Glomerular visceral epithelial cell (primary cell): ENCODE measurements around the gene C10orf67.
"Not testable (repeated sequence)": the region's sequence is repeated elsewhere in the genome, so short reads cannot be mapped to it uniquely, and the experiment has no call there.

ENCODE experiments used
- DNase-seq: peaks from one replicate; pipeline ENCODE4 v3.0.0-alpha.2; 2016; ENCODE audit errors: extremely low spot score

Gene C10orf67

DNA sequence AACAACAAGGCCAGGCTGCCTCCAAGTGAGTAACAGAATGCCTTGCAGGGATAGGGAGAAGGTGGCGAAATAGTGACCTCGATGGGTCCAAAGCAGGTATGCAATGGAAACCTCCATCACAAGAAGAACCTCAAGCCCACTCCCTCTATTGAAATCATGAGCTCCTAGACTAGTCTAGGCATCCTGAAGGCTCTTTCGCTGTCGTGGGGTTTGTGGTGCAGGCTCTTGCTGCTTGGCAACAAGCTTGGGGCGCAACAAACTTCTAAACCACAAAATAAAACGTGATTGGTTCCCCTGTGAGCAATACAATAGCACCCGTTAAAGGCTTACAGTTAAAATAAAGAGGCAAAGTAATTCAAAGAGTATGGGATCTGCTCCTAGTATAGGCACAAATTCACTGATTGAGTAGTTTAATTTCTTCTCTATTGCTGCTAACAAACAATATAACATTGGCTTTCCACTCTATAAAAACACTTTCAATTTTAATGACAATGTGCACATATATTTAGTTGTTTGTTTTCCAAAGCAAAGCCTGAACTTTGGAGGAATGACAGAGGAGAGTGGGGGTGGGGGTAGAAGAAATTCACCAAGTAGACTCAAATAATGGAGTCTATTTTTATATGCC lies 64.1 kb downstream of the C10orf67 start:
- DNase-seq: no peak

DNA sequence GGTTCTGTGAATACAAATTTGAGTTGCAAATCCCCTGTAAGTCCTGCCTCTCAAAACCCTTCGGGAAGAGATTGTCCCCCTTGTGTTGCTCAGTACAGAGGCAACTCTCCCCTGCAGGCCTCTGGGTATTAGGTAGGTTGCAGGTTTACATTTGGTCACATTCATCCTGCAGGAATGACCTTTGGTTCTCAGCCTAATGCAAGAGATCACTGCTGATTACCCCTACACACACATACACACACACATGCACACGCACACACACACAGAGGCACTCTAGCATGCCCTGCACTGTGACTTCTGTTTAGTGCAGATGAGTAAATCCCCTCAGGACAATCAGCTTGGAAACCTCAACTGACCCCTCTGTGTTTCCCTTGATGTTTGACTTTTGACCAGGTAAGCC lies 69.2 kb downstream of the C10orf67 start:
- no peak for DNase-seq

DNA sequence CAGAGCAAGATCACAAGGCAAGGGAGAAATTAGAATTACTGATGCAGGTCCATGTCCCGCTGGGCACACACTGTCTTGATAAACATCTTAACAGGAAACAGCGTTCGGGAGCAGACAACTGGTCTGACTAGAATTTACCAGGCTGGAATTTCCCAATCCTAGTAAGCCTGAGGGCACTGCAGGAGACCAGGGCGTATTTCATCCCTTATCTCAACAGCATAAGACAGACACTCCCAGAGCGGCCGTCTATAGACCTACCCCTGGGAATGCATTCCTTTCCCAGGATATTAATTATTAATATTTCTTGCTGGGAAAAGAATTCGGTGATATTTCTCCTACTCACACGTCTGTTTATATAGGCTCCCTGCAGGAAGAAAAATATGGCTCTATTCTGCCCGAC lies 70.4 kb downstream of the C10orf67 start:
- DNase-seq: not testable (repeated sequence)

DNA sequence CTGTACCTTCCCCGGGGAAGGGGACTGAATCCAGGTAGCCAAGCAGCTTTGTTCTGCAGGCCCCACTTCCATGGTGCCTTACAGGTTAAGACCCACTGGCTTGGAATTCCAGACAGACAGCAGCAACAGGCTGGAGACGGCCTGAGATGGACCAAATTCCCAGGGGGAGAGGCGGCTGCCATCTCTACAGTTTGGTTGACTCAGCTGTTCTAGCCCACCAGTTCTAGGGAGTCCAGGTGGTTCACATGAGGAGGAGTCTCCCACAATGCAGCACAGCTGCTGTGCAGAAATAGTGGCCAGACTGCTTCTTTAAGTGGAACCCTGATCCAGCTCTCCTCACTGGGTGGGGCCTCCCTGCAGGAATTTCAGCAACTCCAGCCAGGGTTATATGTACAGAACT lies 74.1 kb downstream of the C10orf67 start:
- DNase-seq: no peak

DNA sequence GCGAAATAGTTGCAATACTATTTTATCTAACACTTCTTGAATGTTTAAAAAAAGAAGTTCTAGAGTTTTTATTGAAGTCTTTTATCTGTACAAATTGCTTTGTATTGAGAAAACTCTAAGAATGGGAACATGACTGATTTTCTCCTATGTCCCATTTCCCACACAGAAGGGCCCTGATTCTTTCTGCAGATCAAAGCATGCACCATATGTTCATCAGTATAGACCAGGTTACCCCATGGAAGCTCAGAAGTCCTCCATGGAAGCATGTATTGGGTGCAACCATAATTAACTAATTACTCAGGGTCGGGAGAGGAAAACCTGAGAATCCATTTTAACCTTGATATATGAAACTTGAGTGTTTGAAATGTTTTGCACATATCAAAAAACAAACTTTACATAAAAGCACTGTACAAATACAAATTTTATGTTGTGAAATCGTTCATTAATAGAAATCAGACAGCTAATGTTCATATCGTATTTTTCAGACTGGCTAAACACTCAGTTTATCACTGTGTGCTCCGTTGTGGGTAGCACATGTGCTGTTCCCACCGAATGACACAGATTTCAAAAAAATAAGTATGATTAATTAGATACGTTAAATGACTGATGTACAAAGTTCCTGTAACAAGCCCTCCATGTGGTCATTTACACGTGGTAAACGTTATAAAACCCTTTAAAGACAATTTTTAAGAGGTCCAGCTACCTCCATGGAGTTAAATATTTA lies 81.0 kb downstream of the C10orf67 start:
- no peak for DNase-seq

DNA sequence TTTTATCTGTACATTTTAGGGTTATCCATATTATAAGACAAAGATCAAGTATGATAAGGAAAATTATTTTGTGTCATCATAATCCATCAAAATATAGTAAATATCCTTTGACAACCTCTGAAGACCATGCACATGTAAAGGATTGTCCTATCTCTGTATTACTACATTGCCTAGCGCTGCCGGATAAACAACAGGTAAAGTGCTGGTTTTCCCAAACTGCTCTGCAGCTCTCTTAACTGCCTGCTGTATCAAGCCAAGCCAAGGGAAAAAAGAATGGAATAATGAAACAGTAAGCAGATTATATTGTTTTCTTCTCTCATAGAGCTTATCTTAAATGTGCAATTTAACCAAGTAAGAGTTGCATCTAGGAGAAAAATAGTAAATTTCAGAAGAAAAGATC lies 81.7 kb downstream of the C10orf67 start:
- DNase-seq: no peak

DNA sequence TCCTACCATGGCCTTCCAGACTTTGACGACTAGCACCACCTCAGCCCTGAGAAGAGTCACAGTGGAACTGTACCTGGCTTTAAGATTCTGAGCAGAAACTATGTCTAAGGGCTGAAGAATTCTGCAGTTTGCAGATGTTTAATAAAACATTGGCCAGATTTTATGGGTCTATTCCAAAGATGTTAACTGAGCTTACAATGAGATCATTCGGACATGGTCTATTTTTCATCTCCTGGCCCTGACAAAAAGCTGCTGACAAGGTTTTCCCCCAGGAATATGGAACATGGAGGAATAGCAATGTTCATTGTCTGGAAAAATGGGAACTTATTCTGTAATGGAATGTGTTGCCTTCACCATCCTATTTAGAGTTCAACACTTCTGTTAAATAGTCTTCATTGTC lies 86.1 kb downstream of the C10orf67 start:
- DNase-seq: no peak

DNA sequence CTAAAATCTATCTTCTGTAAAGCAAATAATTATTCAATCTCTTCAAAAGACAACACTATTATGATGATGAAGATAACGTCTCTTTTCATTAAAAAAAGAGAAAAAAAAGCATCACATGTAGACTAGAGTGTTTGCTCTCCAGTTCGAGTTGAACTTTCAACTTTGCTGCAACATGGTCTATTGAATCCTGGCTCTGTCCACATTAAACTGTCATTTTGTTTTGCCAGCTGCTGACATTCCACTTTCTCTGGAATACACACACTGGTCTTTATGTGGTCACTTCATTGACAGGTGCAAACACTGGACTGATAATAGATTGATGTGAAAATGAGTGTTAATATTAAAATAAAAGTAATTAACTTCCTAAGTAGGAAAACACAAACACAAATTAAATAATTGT lies 90.8 kb downstream of the C10orf67 start:
- no peak for DNase-seq

DNA sequence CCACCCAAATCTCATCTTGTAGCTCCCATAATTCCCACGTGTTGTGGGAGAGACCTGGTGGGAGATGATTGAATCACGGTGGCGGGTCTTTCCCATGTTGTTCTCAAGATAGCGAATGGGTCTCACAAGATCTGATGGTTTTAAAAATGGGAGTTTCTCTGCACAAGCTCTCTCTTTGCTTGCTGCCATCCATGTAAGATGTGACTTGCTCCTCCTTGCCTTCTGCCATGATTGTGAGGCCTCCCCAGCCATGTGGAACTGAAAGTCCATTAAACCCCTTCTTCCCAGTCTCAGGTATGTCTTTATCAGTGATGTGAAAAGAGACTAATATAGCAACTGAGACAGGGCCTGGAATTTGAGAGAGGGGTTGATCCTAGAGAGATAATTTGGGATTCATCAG lies 91.7 kb downstream of the C10orf67 start:
- DNase-seq: not testable (repeated sequence)

DNA sequence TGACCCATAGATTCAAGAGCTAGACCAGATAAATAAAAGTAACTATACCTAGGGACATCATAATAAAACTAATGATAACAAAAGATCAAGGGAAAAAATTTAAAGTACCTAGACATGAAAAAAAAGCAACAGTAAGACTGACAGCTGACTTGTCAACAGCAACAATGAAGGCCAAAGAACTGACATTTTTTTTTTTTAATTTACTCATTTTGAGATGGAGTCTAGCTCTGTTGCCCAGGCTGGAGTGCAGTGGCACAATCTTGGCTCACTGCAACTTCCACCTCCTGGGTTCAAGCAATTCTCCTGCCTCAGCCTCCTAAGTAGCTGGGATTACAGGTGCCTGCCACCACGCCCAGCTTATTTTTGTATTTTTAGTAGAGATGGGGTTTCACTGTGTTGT lies 102.8 kb downstream of the C10orf67 start:
- not testable (repeated sequence) for DNase-seq

DNA sequence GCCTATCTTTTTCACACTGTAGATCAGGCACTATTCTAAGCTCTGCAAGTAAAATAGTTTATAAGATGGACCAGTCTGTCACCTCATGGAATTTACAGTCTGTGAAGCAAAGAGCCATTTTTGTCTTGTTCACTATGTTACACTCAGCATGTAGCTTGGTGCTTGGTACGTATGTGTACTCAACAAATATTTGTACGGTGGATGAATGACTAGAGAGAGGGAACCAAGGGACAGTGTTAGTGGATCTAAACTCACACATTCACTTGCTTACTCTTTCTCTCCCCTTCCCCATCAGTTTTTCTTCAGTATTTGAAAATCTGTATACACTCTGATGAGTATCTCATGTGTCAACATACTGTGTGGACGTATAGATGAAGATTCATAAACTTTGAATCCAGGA lies 106.6 kb downstream of the C10orf67 start:
- no peak for DNase-seq

DNA sequence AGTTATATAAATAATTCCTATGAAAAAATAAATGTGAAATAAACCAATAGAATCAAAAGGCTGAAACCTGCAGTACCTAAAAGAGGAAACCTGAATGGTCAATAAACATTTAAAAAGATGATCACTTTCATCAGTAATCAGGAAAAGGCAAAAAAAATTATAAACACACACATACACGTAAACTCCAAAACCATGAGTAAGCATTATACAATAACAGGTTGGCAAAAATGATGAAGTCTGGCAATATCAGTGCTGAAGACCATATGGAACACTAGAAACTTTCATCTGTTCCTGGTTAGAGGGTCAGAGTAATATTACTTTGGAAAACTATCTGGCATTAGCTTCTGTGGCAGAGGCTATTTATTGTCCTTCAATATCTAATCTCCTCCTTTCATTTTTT lies 114.0 kb downstream of the C10orf67 start:
- DNase-seq: no peak

DNA sequence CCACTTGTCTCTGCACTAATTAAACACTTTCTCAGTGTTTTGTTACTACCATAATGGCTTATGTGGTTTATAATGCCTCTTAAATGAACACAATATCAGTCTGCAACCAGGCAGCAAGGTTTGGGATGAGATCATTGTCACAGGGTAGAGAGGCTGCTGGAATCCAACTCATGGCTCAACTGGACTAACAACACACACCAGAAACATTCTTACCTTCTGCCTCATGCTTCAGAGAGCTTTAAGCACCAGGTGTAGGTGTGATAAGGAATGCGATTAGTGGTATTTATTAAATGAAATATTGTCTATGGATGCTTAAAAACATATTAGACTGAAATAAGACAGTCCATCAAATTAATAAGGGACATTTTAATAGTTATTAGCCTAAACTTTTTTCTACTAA lies 127.1 kb downstream of the C10orf67 start:
- DNase-seq: no peak

DNA sequence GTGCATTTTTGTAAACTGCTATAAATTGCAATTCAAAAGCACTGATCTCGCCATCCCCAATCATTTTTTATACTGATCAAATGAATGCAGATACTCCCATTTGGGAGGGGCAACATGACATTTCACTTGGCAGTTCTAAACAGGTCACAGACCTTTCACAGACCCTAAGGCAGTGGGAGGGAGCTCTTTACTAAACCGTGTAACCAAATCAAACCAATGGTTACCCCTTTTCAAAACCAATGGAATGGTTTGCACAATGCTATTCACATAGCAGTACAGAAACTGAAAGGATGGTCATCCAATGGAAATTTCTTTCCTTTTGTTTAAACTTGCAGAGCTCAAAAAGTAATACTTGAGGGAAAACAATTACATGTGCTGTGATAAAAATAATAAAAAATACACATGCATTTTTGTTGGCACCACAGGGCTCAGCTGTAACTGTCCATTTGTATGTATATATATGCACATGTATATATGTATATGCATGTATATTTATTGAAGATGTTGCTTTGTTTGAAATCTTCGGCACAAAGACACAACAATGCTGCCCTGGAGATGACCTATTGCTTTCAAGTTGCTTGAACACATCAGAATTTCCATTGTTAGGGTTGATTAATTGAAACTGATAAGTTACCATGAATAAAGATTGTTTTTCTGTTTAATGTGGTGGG lies 138.5 kb downstream of the C10orf67 start:
- no peak for DNase-seq

DNA sequence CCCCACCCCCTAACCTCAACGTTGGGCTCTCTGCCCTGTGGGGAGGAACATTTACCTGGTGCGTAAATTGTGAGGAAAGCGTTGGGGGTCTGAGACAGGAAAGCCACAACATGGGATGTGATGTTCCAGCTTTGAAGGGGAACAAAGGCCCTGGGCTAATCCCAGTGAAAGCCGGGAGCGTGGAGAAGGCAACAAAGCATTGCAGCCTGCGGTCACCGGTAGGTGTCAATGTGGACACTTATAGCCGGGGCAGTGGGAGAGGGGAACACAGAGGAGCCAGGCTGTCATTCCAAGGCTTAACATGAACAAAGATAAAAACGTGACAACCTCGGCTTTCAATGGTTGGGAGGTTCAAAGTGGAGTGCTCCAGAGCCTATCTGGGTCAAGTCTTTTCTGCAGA lies 139.8 kb downstream of the C10orf67 start:
- no peak for DNase-seq

DNA sequence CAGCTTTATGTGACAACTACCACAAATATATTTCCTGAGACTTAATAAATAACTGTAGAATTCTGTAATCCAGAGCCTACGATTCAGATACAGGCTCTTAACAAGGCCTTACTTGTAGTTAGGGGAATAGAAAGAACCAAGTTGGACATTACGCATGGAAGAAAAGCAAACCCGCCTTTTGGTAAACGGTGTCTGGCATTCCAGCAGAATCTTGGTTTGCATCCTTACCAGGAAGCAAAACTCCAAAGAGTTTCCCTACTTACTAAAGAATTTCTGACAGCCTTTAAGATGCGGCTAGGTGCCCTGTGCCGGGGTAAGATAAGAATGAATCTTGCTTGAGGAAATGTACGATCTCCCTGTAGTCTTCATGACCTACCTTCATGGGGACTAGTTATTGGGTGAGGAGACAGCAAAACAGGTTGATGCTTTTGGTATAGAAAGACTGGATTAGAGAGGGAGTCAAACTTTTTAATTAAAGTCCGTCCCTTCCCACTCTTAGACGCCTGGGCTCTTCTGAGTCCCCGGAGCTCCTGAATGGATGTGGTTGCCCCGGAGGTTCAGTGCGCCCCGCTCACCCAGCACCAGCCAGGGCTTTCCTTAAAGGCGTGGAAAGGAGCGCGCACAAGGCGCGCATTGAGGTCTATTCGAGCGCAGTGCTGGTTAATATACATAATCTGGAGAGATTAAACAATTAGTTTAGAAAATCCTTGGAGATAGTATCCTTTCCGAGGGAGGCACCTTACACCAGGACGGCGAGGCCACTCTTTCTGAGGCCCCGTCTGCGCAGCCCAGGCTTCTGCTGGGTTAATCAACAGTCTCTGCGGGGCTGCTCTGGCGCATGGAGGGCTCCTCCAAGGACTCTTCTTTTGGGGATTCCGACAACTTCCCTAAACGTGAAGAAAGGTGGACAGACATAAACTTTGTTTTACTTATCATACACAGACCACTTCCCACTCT lies 140.9 kb downstream of the C10orf67 start:
- DNase-seq: no peak

DNA sequence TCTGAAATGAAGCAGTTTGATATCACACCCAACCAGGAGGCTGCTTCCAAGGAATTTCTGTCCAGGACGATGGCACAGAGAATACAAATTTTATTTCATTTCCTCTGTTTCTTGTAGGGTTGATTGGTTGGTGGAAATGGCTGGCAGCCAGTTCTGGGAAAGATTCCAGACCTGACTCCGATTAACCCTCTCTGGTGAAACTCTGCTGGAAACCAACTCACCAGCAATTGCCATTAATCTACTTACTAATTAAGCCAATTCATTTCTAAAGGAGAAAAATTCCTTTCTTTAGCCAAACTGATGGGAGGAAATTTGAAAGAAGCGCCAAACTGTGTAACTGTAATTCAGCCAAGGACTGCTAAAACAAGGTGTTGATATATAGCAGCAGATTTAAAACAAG lies 141.8 kb downstream of the C10orf67 start:
- DNase-seq: no peak

DNA sequence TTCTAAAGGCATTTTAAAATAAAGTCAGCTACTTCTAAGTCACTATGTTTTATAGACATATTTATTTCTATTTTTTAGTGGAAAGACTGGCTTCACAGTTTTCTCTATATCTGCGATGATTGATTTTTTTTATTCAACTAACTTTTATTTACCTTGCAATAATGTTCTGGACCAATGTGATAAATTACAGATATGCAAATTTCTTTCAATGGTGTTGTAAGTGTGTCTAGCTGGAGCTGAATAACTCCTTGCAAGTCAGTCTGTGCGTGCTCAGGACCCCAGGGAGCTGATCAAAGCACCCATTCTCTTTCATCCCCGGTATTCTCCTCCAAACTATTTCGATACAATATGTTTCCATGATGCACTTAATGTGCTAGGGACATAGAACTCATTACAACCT lies 142.8 kb downstream of the C10orf67 start:
- DNase-seq: no peak

DNA sequence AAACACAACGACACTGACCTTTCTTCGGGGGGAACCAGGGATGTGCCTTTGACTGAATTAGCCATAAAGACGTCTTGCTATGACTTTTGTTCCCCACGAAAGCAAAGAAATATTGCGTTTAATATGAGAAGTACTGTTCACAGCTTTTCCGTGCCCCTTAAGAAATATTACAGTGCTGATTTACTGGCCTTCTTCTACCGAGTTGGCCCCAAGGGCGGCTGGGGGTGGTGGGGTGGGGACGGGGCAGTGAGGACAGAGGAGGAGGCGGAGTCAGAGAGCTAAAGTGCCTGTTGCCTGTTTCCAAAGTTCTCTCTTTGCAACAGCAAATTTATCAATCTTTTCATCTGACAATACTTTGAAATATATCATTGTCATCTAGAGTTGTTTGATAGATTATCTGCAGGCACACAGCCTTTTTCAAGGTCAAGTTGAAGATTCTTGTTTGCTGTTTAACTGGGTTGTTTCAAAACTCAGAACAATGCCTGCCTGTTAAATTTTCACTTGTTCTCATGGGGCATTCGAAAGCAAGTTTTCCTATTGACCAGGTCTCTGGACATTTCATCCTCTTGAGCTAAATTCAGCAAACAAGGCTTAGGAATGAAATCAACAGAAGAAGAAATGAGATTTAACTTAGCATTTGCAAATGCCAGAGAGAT lies 143.5 kb downstream of the C10orf67 start:
- no peak for DNase-seq

DNA sequence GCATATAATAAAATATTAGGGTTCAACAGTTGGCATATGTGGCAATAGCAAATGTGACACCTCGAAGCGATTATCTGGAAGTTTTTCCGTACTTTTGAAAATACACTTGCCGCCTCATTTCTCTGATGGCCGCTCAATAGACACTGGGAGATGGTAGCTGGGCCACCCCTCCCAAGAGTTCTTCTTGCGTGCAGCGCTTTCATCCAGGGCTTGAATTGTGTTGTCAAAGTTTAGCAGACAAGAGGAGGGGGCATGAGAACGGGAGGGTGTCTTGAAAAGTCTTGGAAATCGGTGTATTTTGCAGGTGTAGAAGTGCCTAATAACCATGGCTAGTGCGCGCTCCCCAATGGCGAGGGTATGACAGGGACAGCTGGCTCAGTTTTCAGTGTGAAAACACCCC lies 144.0 kb downstream of the C10orf67 start:
- DNase-seq: no peak

DNA sequence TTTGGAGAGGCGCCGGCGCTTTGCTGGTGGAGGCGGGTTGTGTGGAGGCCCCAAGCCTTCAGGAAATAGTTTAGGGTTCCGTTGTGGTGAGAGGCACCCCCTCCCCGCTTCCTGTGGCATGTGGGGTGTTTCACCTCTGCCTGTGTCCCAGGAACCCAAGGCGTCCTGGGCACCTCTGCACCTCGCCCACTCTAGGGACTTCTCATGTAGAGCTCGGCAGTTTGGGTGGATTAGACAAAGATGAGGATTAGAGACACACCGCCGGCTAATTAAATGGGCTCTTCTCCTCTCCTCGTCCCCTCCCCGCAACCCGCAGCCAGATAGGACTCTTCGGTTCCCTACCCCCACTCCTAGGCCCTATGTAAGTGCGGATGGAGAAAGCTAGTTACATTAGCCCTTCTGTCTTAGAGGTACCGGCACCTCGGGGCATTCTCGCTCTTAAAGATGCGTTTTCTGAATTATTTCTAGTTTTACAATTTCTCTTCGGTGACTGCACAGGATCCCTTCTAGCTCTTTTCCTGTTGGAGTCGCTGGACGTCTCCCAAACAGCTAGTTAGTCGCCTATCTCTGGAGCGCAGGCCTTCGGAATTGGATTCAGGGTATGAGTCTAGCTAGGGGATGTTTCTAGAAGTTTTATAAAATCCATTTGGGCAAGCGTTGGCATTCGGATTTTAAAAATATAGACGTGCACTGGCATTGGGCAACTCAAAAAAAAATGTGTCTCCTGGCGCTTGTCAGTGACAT lies 144.7 kb downstream of the C10orf67 start:
- DNase-seq: no peak
